Non-pigmented ciliary epithelial cell (primary cell): ENCODE results near the gene RPS6KB2.

Experiments used
- DNase-seq: peaks from one replicate; pipeline ENCODE4 v3.0.0-alpha.2; 2010; ENCODE audit warnings: low read depth

The RPS6KB2 gene

DNA sequence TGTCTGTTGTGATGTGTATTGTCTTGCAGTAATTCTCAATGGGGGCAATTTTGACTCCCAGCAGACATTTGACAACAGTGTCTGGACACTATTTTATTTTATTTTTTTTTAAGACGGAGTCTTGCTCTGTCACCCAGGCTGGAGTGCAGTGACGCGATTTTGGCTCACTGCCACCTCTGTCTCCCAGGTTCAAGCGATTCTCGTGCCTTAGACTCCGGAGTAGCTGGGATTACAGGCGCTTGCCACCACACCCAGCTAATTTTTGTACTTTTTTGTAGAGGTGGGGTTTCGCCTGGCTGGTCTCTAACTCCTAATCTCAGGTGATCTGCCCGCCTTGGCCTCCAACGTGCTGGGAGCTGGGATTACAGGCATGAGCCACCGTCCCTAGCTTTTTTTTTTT lies 1.4 kb downstream of the RPS6KB2 start:
- DNase-seq, result no peak

- DNase-seq, result no peak
Observed at GRCh38 chr11:67431346-67432249, 3.3 kb downstream of the RPS6KB2 start.

GRCh38 chr11:67432655-67433349 lies 4.5 kb downstream of the RPS6KB2 start:
- no peak for DNase-seq

DNA sequence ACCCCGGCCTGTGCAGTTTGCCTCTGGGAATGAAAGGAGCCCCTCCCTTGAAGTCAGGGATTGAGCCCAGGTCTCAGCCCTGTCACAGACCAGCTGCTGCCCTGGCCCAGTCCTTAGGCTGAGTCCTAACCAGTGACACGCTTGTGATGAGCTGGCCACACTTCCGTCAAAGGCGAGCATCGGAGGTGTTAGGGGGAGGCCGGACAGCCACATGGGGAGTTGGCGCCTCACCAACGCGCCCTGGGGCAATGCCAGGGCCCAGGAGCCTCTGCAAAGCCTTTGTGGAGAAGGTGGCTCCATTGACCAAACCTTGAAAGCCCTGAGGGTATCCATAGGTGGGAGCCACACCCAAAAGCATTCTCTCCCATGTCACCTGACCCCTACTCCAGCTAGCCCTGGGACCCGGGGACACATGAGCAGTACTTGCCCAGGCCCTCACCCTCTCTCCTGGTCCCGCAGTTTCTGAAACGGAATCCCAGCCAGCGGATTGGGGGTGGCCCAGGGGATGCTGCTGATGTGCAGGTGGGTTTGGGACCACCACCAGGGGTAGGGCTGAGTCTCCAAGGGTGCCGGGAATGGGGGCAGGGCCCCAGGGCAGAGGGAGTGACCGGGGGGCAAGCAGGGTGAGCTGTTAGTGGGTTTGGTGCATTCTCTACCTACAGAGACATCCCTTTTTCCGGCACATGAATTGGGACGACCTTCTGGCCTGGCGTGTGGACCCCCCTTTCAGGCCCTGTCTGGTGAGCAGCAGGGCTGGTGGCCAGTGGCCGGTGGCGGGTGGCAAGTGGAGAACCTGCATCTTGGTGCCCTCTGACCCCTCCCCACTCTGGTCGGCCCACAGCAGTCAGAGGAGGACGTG lies 5.5 kb downstream of the RPS6KB2 start:
- DNase-seq, result no peak

- no peak for DNase-seq
Observed at GRCh38 chr11:67434395-67434881, 6.1 kb downstream of the RPS6KB2 start.

GRCh38 chr11:67435031-67435726 lies 6.9 kb downstream of the RPS6KB2 start:
- no peak for DNase-seq

DNA sequence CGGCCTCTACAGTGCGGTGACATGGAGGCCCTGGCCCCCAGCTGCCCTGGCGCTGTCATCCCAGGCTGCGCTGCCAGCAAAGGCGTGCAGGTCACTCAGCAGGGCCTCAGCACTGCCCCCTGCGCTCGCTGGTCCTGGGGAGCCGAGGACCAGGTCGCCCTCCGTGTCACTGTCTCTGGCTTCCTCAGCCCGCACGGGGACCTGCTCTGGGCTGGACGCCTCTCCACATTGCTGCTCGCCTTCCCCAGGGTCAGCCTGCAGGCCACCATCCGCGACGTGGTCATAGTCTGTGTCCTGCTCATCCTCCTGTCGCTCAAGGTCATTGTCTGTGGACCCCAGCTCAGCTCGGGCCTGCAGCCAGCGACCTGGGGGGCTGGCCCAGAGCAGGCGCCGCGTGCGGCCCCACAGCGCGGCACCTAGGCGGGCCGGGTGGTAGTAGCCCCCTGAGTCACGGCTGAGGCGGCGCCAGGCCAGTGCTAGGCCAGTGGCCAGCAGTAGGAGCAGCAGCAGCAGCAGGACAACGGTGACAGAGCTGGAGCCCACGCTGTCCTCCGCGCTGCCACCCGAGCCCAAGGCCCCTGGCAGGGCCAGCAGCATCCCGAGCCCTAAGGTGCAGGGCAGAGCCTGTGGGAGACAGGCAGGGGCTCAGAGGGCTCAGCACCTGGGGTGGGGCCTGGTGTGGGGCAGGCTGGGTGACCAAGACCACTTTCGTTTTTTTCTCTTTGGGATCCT lies 7.6 kb downstream of the RPS6KB2 start:
- no peak for DNase-seq

- DNase-seq, result no peak
Observed at GRCh38 chr11:67436459-67437081, 8.3 kb downstream of the RPS6KB2 start.

- no peak for DNase-seq
Observed at GRCh38 chr11:67437082-67437808, 9.0 kb downstream of the RPS6KB2 start, which contains the start of gene PTPRCAP. Gene PTPRCAP, minus strand, starts transcription at chr11:67437682. Its CDS starts 63 bp downstream, at chr11:67437619.

DNA sequence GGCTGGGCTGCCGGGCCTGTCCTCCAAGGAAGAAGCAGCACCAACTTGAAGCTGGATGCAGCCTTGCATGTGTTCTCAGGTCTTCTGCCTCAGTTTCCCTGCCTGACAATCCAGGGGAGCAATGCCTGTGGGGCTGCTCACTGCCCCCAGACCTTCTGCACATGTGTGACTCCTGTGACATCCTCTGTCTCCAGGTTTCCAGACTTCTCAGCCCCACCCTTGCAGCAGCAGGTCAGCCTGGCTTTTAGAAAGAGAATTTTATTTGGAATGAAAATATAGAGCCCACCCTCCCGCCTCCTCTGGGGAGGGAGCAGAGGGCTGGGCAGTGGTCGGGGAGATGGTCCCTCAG lies 9.5 kb downstream of the RPS6KB2 start:
- no peak for DNase-seq

DNA sequence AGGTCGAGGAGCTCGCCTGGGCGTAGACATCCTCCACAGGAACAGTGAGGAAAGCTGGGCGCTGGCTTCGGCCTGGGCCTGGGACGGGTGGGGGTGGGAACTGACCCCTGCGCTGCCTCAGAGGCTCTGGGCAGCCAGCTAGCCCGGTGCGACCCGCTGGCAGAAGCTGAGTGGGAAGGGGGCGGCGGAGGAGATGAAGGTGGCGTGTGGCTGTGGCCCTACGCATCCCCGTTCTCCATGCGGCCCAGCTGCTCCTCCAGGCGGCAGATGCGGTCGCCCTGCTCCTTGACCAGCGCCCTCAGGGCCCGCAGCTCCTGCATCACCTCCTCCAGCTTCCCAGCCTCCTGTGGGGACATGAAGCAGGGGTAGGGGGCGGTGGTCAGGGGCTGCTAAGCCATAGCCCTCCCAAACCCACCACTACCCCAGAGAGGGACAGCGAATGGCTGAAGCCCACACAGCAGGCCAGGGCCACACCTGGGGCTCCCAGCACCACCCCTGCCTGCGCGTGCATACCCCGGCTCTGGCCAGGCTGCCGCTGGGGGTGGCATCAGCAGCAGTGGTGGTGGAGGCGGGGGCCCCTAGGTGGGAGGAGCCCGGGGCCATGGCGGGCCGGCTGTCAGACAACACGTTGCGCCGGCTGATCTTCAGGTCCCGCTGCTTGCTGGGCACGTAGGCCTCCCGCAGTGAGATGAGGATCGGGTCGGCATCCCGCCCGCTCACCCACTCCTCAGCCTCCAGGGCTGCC lies 10.0 kb downstream of the RPS6KB2 start:
- no peak for DNase-seq

- DNase-seq, result no peak
Observed at GRCh38 chr11:67439321-67440228, 11.3 kb downstream of the RPS6KB2 start.

DNA sequence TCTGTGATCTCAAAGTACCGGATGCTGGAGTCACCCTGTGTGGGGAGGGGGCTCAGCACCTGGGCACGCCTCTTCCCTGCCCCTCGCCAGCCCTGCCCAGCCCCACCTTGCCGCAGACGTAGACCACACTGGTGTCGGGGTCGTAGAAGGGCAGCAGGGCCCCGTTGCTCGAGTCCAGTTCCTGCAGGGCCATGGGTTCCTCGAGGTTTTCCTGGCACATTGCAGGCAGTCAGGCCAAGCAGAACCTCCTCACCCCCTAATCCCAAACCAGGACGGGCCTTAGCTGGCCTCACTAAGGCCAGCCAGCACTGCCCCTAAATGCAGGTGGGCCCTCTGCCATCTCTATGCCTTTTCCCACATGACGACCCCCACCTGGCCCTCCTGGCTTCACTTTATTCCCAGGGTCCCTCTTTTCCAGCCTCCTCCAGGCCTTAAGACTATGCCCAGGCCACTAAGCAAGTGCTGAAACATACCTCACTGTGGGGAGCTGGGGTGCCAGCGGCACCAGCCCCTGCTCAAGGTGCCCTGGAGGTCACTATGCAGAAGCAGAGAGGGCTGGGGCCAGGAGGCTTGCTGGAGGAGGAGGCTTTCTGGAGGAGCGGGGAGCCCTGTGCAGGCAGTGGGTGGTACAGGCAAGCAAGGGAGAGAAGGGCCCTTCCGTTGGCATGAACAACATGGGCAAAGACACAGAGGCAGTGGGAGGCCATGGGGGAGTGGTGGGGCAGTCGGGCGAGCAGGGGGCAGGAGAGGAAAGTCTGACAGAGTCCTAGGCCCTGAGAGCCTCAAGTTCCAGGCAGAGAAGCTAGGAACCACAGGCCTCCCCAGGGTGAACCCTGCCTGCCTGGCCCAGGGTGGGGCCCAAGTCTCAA lies 12.2 kb downstream of the RPS6KB2 start:
- no peak for DNase-seq

GRCh38 chr11:67441098-67441563 lies 12.8 kb downstream of the RPS6KB2 start:
- DNase-seq, result no peak

DNA sequence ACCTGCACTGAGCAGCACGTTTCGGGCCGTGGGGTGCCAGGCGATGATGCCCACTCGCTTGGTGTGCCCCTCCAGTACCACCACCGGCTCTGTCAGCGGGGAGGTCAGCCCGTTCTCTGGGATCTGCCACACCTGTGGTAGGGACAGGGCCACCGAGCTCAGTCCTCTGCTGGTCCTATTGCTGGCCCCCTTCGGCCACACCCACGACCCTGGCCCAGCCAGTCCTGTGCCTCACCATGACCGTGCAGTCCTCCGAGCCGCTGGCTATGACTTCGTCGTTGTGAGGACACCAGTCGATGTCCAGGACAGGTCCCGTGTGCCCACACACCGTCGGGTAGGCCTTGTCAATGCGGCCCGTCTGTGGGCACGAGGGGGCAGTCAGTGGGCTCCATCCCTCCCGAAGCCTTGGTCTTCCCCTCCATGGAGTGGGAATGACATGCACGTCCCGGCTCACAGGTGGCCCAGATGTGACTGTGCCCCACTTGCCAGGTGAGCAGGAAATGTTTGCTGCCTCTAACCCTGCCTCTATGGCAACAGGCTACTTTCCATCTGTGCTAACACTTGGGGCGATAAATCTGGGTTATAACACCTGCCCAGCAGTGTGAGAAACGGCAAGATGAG lies 13.5 kb downstream of the RPS6KB2 start:
- DNase-seq, result no peak
